HEK293T (cell line): ENCODE measurements around the gene EIPR1.

ENCODE experiments used
- CTCF ChIA-PET: fragments of 350-600 bp; formaldehyde crosslinking; extraction: SDS; loops from one replicate; lab custom pipeline; 2021; ENCODE audit warnings: antibody characterized with exemption, inconsistent platforms; lab: Yijun Ruan, JAX
- POLR2A ChIA-PET: fragments of 350-600 bp; formaldehyde crosslinking; extraction: SDS; loops from one replicate; lab custom pipeline; 2020; ENCODE audit warnings: antibody characterized with exemption, inconsistent platforms; lab: Yijun Ruan, JAX
- DNase-seq: peaks from one replicate; pipeline ENCODE4 v3.0.0; 2012; ENCODE audit warnings: mixed read lengths; ENCODE audit errors: extremely low spot score
- ARNT ChIP-seq: fragments of 450-650 bp; IDR thresholded peaks from 2 replicates; pipeline ENCODE4 v1.6.1; 2017; ENCODE audit warnings: mild to moderate bottlenecking
- BHLHE40 ChIP-seq: fragments of 450-650 bp; IDR thresholded peaks from 2 replicates; pipeline ENCODE4 v1.6.1; 2016; ENCODE audit warnings: mild to moderate bottlenecking, moderate library complexity, borderline replicate concordance
- CTBP1 ChIP-seq: fragments of 450-650 bp; IDR thresholded peaks from 2 replicates; pipeline ENCODE4 v1.6.1; 2016; ENCODE audit warnings: borderline replicate concordance
- ELF4 ChIP-seq: fragments of 450-650 bp; IDR thresholded peaks from 2 replicates; pipeline ENCODE4 v1.6.1; 2017; ENCODE audit warnings: antibody characterized with exemption
- FOXA1 ChIP-seq: fragments of 450-650 bp; IDR thresholded peaks from 2 replicates; pipeline ENCODE4 v1.6.1; 2016; ENCODE audit warnings: mild to moderate bottlenecking
- FOXK2 ChIP-seq: fragments of 450-650 bp; IDR thresholded peaks from 2 replicates; pipeline ENCODE4 v1.6.1; 2016; ENCODE audit warnings: mild to moderate bottlenecking
- FOXM1 ChIP-seq: fragments of 450-650 bp; IDR thresholded peaks from 2 replicates; pipeline ENCODE4 v1.6.1; 2017; ENCODE audit warnings: mild to moderate bottlenecking, borderline replicate concordance
- HDGF ChIP-seq: fragments of 450-650 bp; IDR thresholded peaks from 2 replicates; pipeline ENCODE4 v1.6.1; 2017; ENCODE audit warnings: antibody characterized with exemption, borderline replicate concordance
- L3MBTL2 ChIP-seq: fragments of 450-650 bp; conservative IDR thresholded peaks from 2 replicates; pipeline ENCODE4 v1.6.1; 2016; ENCODE audit warnings: mild to moderate bottlenecking
- LEF1 ChIP-seq: fragments of 450-650 bp; IDR thresholded peaks from 2 replicates; pipeline ENCODE4 v1.6.1; 2017; ENCODE audit warnings: mild to moderate bottlenecking, borderline replicate concordance
- NFRKB ChIP-seq: fragments of 450-650 bp; IDR thresholded peaks from 2 replicates; pipeline ENCODE4 v1.6.1; 2016; ENCODE audit warnings: mild to moderate bottlenecking, moderate library complexity
- PKNOX1 ChIP-seq: fragments of 450-650 bp; IDR thresholded peaks from 2 replicates; pipeline ENCODE4 v1.6.1; 2016
- SP1 ChIP-seq: fragments of 450-650 bp; IDR thresholded peaks from 2 replicates; pipeline ENCODE4 v1.6.1; 2017
- SUZ12 ChIP-seq: fragments of 450-650 bp; IDR thresholded peaks from 2 replicates; pipeline ENCODE4 v1.6.1; 2016; ENCODE audit warnings: mild to moderate bottlenecking
- TARDBP ChIP-seq: fragments of 450-650 bp; IDR thresholded peaks from 2 replicates; pipeline ENCODE4 v1.6.1; 2016
- ZNF384 ChIP-seq: fragments of 450-650 bp; IDR thresholded peaks from 2 replicates; pipeline ENCODE4 v1.6.1; 2016

EIPR1 gene

GRCh38 chr2:3422161-3422779 is 44.7 kb upstream of the EIPR1 start:
- POLR2A ChIA-PET: no interaction called here
- no peak for TF ChIP-seq BHLHE40
- TF ChIP-seq TARDBP: no peak
- no peak for TF ChIP-seq L3MBTL2
- no peak for TF ChIP-seq NFRKB
- no peak for TF ChIP-seq SUZ12
- no peak for TF ChIP-seq CTBP1
- TF ChIP-seq FOXK2: no peak
- TF ChIP-seq ELF4: no peak
- TF ChIP-seq PKNOX1: no peak
- TF ChIP-seq SP1: no peak
- no peak for TF ChIP-seq FOXM1
- no peak for TF ChIP-seq ZNF384
- TF ChIP-seq LEF1: no peak
- TF ChIP-seq FOXA1: no peak
- no peak for TF ChIP-seq ARNT
- TF ChIP-seq HDGF: no peak
- DNase-seq: no peak
- CTCF ChIA-PET: no interaction called here

GRCh38 chr2:3421580-3421979 is 44.0 kb upstream of the EIPR1 start:
- TF ChIP-seq PKNOX1: no peak
- no peak for TF ChIP-seq HDGF
- TF ChIP-seq FOXM1: no peak
- no peak for TF ChIP-seq ZNF384
- TF ChIP-seq L3MBTL2: no peak
- no peak for TF ChIP-seq LEF1
- TF ChIP-seq ARNT: no peak
- ChIA-PET CTCF (no interaction called here), POLR2A (no interaction called here)
- DNase-seq: no peak

GRCh38 chr2:3420769-3421397 is 43.3 kb upstream of the EIPR1 start:
- CTCF ChIA-PET: no interaction called here
- TF ChIP-seq ZNF384 (no peak), FOXM1 (no peak), TARDBP (no peak), SUZ12 (no peak)
- POLR2A ChIA-PET: no interaction called here
- DNase-seq: no peak

GRCh38 chr2:3420076-3420768 is 42.6 kb upstream of the EIPR1 start:
- POLR2A ChIA-PET: no interaction called here
- CTCF ChIA-PET: no interaction called here
- TF ChIP-seq CTBP1 (no peak), FOXA1 (no peak), SUZ12 (no peak), PKNOX1 (no peak), BHLHE40 (no peak)
- DNase-seq: no peak

GRCh38 chr2:3418766-3419404 is 41.3 kb upstream of the EIPR1 start:
- DNase-seq: no peak
- TF ChIP-seq ELF4: no peak
- TF ChIP-seq HDGF: no peak
- TF ChIP-seq CTBP1: no peak
- no peak for TF ChIP-seq SP1
- no peak for TF ChIP-seq FOXM1
- TF ChIP-seq NFRKB: no peak
- TF ChIP-seq SUZ12: no peak
- TF ChIP-seq PKNOX1: no peak
- TF ChIP-seq TARDBP: no peak
- TF ChIP-seq FOXK2: no peak
- no peak for TF ChIP-seq FOXA1
- TF ChIP-seq ARNT: no peak
- TF ChIP-seq L3MBTL2: no peak
- TF ChIP-seq BHLHE40: no peak
- ChIA-PET CTCF (no interaction called here), POLR2A (no interaction called here)
